ENCODE measurements around the gene PIH1D1. TPM values are rescaled to one million over a fixed set of nuclear protein-coding genes. Genes with fewer than 3 reads are reported as not detected.

PIH1D1 gene
- total and polyA plus RNA-seq, 2 of the 8 experiments (the other 6 are each of a cell fraction or from before 2014, with no cell fraction given) = 146 to 195 TPM

DNA sequence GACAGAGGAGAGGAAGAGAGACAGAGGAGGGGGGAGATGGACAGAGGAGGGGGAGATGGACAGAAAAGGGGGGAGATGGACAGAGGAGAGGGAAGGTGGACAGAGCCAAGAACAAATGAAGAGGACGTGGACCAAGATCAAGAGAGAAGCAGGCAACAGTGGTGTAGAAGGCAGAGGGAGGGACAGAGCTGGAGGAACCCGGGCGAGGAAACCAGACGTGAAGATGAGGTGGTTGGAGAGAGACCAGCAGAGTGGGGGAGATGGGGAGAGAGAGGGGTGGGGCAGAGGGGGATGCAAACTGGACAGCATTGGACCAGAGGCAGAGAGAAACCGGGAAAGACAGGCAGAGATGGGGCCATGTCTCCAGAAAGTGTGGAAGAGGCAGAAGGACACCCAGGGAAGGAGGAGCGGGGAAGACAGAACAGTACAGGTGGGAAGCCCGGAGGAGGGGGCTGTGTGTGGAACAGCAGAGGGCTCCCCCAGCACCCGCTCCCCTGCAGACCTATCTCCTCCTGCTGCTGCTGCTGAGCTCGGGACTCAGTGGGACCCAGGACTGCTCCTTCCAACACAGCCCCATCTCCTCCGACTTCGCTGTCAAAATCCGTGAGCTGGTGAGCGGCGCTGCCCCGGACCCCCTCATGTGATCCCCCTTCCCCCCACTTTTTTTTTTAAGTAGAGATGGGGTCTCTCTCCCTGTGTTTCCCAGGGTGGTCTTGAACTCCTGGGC is 23.7 kb upstream of the PIH1D1 start (continued):
- TF ChIP-seq CTCF (IDR thresholded peaks at IDR 0.05; ENCODE audit: control extremely low read depth in 1 of 3, insufficient read depth in 1 of 3, low read depth in 1 of 3, low read length in 3 of 3) = no peak
- TF ChIP-seq ASH2L (IDR thresholded peaks at IDR 0.05; ENCODE audit: low read length) = no peak
- TF ChIP-seq YY1 (IDR thresholded peaks at IDR 0.05; ENCODE audit: low read depth, low read length) = no peak
- TF ChIP-seq NRF1 (IDR thresholded peaks at IDR 0.05; ENCODE audit: low read depth, low read length) = no peak

Measured in H1 (cell line).